GM21381 (cell line): ENCODE data around the gene KCNH4.
"Not testable (repeated sequence)": the region's sequence is repeated elsewhere in the genome, so short reads cannot be mapped to it uniquely, and the experiment has no call there.

Experiments
- ATAC-seq: cut with Tn5 transposase; IDR thresholded peaks from one replicate; pipeline ENCODE4 v1.9.1; 2021; ENCODE audit warnings: mild to moderate bottlenecking, moderate library complexity; ENCODE audit not compliant: unreplicated experiment

Gene KCNH4

DNA sequence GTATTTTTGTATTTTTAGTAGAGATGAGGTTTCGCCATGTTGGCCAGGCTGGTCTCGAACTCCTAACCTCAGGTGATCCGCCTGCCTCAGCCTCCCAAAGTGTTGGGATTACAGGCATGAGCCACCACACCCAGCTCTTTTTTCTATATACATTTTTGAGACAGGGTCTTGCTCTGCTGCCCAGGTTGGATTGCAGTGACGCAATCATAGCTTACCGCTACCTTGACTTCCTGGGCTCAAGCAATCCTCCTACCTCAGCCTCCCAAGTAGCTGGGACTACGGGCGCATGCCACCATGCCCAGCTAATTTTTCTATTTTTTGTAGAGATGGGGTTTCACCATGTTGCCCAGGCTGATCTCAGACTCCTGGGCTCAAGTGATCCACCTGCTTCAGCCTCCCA is 40.3 kb downstream of the KCNH4 start:
- not testable (repeated sequence) for ATAC-seq

DNA sequence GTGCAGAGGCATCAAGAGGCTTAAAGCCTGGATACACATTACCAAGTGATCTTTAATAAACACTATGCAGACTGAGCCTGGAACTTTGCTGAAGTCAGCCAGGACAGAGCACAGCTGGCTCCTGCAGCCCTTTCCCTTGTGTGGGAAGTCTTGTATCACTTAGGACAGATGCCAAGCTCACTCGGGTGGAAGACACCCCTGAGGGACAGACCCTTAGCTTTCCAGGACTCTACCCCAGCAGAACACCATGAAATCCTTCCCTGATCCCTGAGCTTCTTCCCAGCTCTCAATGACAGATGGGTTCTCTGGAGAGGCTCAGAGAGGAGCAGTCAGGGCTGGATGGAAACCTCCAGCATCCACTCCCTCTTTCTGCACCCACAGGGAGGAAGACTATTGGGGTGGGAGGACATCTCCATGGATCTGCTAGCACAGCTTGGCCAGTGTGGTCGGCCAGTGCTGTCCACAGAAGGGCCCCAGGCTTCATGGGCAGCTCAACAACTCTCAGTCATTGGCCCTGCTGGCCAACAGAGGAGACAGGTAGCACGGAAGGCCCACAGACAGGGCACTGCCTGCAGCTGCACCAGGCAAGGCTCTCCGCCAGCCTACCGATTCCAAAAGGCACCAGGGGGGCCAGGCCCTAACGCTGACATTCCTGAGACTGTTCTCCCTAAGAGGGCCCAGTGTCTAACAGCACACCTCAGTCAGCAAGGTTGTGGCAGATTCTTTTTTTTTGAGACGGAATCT is 42.0 kb downstream of the KCNH4 start:
- no peak for ATAC-seq

DNA sequence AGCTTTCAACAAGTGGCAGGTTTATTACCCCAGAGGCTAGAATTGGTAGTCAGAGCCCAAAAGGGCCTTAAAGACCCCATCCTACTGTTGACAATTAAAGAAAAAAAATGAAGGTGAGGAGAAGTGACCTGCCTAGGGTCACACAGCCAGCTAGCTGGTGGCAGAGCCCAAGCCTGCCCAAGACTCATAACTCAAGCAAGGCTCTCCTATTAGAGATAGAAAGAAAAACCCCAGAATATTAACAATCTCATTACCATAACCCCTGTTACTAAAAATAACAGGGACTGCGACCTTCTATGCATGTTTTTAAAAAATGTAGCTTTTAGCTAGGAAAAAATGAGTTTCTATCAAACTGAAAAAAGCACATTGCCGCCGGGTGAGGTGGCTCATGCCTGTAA is 44.3 kb downstream of the KCNH4 start:
- no peak for ATAC-seq

DNA sequence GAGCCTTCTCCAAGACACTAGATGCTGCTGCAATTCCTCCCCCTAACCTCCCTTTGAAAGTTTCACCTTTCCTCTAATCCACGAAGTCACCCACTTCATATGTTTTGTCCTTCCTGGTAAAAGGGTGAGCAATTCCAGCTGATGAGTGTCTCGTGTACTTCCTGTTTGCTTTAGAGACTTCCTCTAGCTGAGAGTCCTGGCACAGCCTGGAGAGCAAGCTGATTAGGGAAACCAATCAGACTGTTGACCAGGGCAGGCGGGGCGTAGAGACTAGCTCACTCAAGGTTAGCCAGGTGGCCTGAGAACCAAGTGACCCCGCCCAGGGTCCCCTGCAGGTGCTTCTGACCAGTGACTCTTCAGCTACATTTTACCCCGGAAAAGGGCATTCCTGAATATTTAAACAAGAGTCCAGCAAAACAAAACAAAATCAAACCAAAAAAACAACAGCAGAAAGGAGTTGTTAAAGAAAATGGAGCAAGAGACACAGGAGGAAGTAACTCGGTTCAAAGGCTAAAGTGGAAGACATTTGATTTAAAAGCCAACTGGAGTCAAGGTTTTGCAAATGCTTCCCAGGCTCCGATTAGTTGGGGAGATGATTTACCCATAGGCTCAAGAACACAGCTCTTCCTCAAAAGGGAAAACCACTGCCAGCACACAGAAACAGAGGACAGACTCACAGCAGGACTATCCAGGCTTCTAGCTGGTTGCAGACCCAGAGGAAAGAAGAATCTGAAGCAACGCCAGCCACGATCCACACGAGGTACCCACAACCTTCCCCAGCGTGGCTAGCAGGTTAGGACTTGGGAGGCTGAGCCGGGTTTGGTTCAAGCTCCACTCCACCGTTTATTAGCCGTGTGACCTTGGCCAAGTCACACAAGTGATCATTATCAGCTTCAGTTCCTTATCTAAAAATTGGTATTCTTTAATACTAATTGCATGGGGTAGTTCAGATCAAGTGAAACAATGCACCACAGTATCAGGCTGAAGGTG is 45.0 kb downstream of the KCNH4 start:
- ATAC-seq = no peak

DNA sequence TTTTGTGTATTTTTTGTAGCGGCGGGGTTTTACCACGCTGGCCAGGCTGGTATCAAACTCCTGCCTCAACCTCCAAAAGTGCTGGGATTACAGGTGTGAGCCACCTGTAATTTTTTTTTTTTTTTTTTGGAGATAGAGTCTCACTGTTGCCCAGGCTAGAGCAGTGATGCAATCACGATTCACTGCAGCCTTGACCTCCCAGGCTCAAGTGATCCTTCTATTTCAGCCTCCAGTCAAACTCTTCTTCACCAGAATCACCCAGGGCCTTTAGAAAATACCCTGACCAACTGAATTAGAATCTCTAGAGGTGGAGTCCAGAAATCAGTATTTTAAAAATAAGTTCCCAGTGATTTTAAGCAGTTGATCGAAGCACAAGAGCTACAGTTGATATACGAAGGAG is 45.8 kb downstream of the KCNH4 start:
- ATAC-seq = no peak

DNA sequence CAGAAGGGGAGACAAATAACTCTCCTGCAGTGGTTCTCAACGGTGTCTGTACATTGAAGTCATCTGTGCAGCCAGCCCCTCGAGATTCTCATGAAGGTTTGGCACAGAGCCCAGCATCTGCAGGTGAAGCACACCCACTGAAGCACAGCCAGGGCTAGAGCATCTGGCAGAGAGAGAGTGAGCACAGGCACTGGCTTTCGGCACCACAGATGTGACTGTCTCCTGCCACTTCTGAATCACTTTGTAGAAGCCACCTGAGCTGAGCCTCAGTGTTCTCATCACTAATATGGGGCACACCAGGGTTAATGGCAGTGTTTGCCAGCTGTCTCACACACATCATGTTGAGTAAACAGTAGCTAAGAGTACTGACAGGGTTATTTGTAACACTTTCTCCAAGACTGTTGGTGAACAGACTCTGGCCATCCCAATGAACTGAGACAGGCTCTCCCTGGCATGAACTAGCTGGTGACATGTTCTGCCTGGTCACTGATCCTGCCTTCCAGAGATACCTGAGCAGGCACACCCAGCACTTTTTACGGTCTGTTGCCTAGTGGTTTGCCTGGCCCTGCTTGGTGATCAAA is 47.4 kb downstream of the KCNH4 start:
- ATAC-seq = peak; percentile 63

DNA sequence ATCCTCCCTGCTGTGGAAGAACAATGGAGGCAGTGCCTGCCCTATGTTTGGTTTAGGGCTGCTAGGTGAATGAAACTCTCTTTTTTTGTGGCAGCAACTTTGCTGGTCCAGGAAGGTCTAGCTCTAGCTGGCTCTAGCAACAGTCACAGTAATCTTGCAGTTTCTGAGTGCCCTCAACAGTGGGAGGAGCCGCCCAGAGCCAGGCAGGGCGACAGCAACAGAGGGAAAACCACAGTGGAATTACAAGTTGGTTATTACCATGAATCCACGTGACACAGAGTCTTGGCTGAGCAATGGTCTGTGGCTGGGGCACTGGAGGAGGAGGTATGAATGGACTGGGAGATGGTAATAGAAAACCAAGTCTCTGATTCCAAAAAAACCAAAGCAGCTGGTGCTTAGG is 48.0 kb downstream of the KCNH4 start:
- ATAC-seq = peak; percentile 36

DNA sequence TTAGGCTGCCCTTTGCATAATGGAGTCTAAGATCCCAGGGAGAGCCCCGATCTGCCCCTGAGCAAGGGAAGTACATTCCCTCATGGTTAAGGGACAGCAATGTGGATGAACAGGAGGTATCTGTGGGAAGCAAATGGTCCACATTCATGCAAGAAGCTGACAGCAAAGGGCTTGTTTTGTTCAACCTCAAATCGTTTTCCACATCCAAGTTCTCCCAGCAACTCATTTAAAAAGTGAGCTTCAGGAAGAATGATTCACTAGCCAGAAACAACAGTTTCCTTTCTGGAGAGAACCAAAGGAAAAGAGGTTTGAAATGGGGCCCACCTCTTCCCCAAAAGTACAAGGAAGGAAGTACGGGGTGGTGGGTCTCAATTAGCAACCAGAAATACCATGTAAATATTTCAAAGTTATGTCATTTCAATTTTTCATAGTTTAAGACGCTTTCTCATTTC is 48.9 kb downstream of the KCNH4 start:
- ATAC-seq = no peak

DNA sequence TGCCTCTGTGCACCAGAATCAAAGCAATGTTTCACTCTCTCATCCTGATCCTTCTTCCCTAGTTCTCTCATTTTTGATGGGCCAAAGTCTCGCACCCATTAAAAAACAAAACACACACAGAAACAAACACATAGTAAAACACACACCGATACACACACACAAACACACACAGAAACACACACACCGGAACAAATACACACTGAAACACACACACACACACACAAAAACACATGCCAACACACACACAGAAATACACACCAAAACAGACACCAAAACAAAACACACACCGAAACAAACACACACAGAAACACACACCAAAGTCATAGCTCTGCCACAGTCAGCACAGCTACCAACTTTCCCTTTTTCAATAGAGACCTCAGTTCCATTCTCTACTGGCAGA is 49.7 kb downstream of the KCNH4 start:
- ATAC-seq = no peak

DNA sequence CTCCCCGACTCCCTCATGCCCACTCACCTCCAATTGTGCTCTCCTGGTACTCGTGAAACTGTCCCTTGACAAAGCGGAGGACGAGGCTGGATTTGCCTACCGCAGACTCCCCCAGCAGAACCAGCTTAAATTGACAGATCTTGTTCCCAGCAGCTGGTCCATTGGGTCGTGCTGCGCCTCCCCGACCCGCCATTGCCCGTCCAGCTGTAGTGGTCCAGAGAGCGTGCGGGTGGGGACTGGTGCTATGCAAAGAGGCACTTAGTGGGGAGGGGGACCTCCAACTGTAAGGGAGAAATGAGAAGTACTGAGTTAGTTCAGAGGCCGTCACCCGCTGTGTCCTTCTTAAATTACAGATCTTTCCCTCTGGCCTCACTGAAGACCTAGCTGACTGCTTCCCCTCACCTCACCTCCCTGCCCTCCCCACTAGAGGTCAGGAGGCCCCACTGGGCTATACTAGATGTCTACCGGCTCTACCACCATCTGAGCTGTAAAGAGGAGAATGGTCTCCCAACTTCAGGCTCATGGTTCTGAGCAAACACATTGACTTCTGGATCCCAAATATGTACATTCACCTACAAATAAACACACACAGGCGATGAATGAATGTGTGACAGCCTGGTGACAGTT is 50.5 kb downstream of the KCNH4 start:
- ATAC-seq = no peak

DNA sequence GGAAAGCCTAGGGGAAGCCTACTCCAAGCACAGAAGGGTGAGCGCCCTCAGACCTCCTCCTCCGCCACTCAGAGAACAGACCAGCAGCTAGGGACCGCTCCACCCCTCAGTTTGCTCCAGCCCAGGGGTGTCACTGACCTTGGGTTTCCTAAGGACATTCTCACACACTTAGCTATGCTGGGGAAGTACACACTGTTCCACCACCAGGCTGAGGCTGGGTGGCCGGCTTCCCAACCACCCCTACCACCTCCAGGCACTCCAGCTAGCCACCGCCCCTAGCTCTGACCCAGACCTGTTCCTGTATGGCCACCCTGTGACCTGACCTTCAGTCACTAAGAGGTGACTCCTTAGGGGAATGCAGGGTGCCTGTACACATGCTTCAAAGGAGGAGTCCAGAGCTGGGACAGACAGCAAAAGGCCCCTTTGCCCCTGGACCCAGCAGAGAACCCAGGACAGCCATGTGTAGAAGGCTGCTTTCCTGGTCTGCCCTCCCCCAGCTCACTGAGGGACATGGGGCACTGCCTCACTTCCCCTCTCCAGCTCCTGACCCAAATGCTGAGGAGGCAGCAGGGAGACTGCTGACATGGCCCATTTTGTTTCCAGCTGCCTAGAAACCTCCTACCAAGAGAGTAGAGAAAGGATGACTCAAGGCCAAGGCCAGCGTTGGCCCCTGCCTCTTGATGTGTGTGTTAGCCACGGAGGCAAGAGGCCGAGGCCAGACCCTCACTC is 51.7 kb downstream of the KCNH4 start:
- no peak for ATAC-seq

DNA sequence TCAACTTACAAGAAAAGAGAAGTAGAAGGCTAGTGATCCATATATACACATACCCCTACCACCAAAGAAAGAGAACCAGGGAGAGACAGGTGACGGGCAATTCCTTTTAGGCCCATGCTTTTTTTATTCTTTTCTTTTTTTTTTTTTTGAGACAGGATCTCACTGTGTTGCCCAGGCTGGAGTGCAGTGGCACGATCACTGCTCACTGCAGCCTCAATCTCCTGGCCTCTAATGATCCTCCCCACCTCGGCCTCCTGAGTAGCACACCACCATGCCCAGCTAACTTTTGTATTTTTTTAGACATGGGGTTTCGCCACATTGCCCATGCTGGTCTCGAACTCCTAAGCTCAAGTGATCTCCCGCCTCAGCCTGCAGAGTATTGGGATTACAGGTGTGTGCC is 53.5 kb downstream of the KCNH4 start:
- no peak for ATAC-seq

DNA sequence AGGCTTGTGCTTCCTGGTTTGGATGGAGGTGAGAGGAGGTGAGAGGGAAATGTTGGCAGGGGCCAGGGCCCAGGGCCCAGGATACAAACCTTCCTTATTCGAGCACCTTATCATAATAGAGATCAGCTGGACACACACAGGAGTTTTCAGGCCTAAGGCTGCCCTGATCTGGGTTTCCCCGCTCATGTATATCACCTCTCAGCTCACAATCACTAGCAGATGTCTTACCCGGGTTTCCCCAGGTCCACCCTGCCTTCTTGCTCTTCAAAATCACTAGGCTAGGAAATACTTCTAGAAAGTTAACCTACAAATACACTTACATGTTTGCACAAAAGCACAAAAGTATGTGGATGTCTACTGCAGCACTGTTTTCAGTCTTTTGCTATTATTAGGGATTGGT is 54.1 kb downstream of the KCNH4 start:
- ATAC-seq = no peak

DNA sequence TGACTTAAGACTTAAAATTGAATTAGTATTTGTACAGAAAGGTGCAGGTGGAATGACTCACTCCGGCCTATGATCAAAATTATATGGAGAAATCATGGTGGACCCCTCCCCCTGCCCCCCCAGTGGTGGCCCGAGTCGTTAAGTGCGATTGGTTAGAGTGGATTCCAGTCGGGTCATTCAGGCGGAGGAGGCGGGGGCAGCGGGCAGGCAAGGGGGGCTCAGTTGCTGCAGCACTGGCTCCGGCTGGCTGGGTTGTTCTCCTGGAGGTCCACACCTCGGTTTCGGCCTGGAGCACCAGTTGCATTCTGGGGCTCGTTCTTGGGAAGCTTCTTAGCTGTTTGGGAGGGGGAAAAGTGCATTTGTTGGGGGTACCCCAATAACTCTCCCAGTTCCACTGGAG is 55.4 kb downstream of the KCNH4 start:
- no peak for ATAC-seq

DNA sequence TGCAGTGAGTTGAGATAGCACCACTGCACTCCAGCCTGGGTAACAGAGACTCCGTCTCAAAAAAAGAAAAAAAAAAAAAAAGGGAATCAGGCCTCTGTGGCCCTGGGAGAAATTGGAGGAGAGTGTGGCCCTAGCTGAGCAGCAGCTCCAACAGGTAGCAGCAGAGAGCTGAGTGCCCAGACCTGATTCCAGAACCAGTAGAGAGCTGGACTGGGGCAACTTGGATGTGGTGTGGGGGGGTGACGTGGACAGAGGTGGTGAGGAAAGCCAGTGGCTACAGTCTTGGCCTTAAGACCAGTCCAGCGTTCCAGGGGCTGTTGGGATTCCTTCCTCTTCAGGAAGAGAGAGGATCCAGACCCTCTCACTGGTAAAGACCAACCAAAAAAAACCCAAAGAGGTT is 56.7 kb downstream of the KCNH4 start:
- ATAC-seq = no peak

DNA sequence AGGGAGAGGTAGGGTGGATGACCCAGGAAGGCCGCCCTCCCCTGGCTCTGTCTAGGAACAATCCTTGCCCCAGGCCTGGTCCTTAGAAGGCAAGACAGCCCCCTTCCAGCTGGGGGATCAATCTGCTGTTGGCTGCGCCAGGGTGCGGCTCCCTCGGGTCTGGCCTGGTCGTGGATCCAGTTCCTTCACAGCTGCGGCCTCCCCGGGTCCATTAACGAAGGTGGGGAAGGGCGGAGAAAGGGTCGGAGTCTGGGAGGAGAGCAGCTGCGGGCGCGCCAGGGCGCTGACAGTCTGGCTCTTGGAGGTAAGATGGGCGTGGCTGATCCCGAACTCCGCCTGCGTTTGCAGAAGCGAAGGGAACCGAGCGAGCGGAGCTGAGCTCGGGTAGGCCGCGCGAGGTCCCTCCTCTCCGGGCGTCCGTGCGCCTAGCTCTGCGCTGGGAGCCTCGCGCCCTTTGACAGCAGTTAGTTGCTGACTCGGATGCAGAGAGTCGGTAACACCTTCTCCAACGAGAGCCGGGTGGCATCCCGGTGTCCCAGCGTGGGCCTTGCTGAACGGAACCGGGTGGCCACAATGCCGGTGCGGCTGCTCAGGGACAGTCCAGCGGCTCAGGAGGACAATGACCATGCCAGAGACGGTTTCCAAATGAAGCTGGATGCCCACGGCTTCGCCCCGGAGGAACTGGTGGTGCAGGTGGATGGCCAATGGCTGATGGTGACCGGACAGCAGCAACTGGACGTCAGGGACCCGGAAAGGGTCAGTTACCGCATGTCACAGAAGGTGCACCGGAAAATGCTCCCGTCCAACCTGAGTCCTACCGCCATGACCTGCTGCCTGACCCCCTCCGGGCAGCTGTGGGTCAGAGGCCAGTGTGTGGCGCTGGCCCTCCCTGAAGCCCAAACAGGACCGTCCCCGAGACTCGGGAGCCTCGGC is 58.3 kb downstream of the KCNH4 start, which contains the start of gene HSPB9:
Gene HSPB9 (plus strand): TSS at position 434 of the 933 bp plus-strand sequence. CDS start 47 bp downstream, at position 481.
- ATAC-seq = no peak

DNA sequence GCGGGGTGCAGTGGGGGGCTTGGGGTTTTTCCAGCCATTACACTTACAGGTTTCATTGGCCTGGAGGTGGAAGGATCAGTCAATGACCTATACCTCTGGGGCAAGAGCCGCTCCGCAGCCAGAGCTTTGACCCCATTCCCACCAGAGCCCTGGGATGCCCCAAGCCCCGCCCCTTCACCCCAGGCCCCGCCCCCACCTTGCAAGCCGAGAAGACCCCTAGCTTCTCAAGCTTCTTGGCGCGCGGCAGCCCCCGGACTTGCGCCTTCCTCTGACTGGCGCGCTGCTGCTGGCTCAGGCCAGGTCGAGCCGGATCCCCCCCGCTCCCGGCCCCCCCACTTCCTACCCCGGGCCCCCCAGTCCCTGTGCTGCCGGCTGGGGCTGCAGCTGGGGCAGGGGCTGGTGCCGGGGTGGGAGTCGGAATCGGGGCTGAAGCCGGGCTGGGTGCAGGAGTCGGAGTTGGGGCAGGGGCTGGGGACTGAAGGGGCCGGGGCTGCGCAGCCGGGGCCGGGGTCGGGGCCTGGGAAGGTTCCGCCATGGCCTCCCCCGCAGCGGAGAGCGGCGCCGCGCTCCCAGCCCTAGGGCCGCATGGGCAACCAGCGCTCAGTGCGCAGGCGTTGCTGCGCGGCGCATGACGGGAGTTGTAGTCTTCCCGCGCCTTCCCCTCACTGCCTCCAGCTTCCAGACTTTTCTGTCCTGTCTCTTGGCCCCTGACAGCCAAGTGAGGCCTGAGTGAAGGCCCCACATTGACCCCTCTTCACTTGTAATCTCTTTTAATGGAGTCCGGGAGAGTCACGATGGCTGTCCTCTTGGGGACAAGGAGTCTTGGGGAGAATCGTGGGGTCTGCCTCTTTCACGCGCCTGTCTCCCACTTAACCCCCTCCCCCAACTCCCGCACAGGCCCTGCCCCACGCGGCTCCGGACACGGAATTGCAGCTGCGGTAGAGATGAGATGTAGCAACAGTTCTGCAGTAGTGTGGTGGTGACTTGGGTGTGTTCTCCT is 59.9 kb downstream of the KCNH4 start, which contains the start of gene KAT2A:
Gene KAT2A (minus strand): TSS at position 598 of the 1,000 bp plus-strand sequence. CDS start 63 bp downstream, at position 535.
- ATAC-seq = peak; percentile 81
